Measurements from ENCODE around the gene CC2D1B. TPM values are rescaled to one million over a fixed set of nuclear protein-coding genes. Genes with fewer than 3 reads are reported as not detected.

CC2D1B gene
- total and polyA plus RNA-seq, 4 experiments from 2014 or later = 2.6 to 84.1 (median 49.3) TPM

GRCh38 chr1:52306227-52307006 is 59.6 kb downstream of the CC2D1B start:
- CTCF ChIA-PET (ENCODE audit: partially characterized antibody) = interaction anchor here (3.8 kb wide), 1 partner anchor 10 kb away, joined by 13 read pairs; no protein-coding TSS in a partner anchor
- peaks cover 0 to 1% (median 0%) of the 10 kb centered on the region in 4 donors for H3K4me1 Mint-ChIP-seq
- H3K27ac ChIP-seq (ENCODE audit: low read depth, low read length) = no peak overlapping the region
- peaks cover 6 to 7% of the 10 kb centered on the region in 2 donors for H3K36me3 Mint-ChIP-seq
- no peaks in the 10 kb centered on the region for H3K27me3 ChIP-seq (ENCODE audit: insufficient read depth, low read length)
- POLR2A ChIA-PET (ENCODE audit: partially characterized antibody) = no interaction called here
- no peaks in the 10 kb centered on the region for H3K36me3 ChIP-seq (ENCODE audit: insufficient read depth, low read length)
- no peaks in the 10 kb centered on the region for H3K27me3 Mint-ChIP-seq
- no peak overlapping the region for H3K27ac Mint-ChIP-seq
- no peaks in the 10 kb centered on the region for H3K9me3 ChIP-seq (ENCODE audit: control insufficient read depth in 1 of 2, low read length in 2 of 2)
- DNase-seq = no peak
- H3K9me3 Mint-ChIP-seq = peaks cover 0 to 2% (median 0%) of the 10 kb centered on the region in 8 donors
- intact Hi-C loops (cut with micrococcal nuclease) = no loop called here
- H3K4me3 ChIP-seq (ENCODE audit: low read length in 2 of 2) = no peak overlapping the region
- no peaks in the 10 kb centered on the region for H3K4me1 ChIP-seq (ENCODE audit: insufficient read depth, low read length)
- no peak overlapping the region for H3K4me3 Mint-ChIP-seq

- POLR2A ChIA-PET (ENCODE audit: partially characterized antibody) = no interaction called here
- H3K4me1 ChIP-seq (ENCODE audit: insufficient read depth, low read length) = no peaks in the 10 kb centered on the region
- H3K27ac ChIP-seq (ENCODE audit: low read depth, low read length) = no peak overlapping the region
- Mint-ChIP-seq H3K27ac (no peak overlapping the region), H3K4me3 (no peak overlapping the region), H3K4me1 (peaks cover 0 to 1% (median 0%) of the 10 kb centered on the region in 4 donors), H3K27me3 (no peaks in the 10 kb centered on the region), H3K36me3 (peaks cover 6 to 7% of the 10 kb centered on the region in 2 donors), H3K9me3 (peaks cover 0 to 2% (median 0%) of the 10 kb centered on the region in 8 donors)
- intact Hi-C loops (cut with micrococcal nuclease) = no loop called here
- H3K9me3 ChIP-seq (ENCODE audit: control insufficient read depth in 1 of 2, low read length in 2 of 2) = no peaks in the 10 kb centered on the region
- H3K36me3 ChIP-seq (ENCODE audit: insufficient read depth, low read length) = no peaks in the 10 kb centered on the region
- DNase-seq = no peak
- no peak overlapping the region for H3K4me3 ChIP-seq (ENCODE audit: low read length in 2 of 2)
- H3K27me3 ChIP-seq (ENCODE audit: insufficient read depth, low read length) = no peaks in the 10 kb centered on the region
- CTCF ChIA-PET (ENCODE audit: partially characterized antibody) = interaction anchor here (3.8 kb wide), 1 partner anchor 9 kb away, joined by 13 read pairs; no protein-coding TSS in a partner anchor
These were observed 60.4 kb downstream of the CC2D1B start for GRCh38 chr1:52305417-52306226.

Other genes starting within 250 kb of the CC2D1B start
- gene ZFYVE9, start 224.1 kb downstream of the CC2D1B start, total RNA-seq = 10 to 100 TPM; 11.0 to 12.8 TPM
- 1 to 10 TPM in 1 of 2 donors, under 1 TPM in 1; 0.60 to 2.9 TPM for gene ZFYVE9, start 224.1 kb downstream of the CC2D1B start, polyA plus RNA-seq
- 1 to 10 TPM; 1.1 to 1.5 TPM for gene ORC1, start 38.2 kb upstream of the CC2D1B start, total RNA-seq
- under 1 TPM; 0.16 to 0.25 TPM for gene ORC1, start 38.2 kb upstream of the CC2D1B start, polyA plus RNA-seq
- 10 to 100 TPM; 69.7 to 70.4 TPM for gene PRPF38A, start 38.4 kb upstream of the CC2D1B start, total RNA-seq
- gene PRPF38A, start 38.4 kb upstream of the CC2D1B start, polyA plus RNA-seq = 10 to 100 TPM; 27.5 to 45.8 TPM
- 100 to 1,000 TPM; 151 to 159 TPM for gene TUT4, start 186.9 kb upstream of the CC2D1B start, total RNA-seq
- gene TUT4, start 186.9 kb upstream of the CC2D1B start, polyA plus RNA-seq = 10 to 100 TPM; 22.4 to 42.7 TPM
- gene GPX7, start 236.2 kb upstream of the CC2D1B start, total RNA-seq = 10 to 100 TPM; 26.3 to 27.5 TPM
- gene GPX7, start 236.2 kb upstream of the CC2D1B start, polyA plus RNA-seq = 10 to 100 TPM; 34.1 to 34.4 TPM

All from CD4-positive, alpha-beta memory T cell (primary cell).